HCT116 (cell line): Measurements from ENCODE around the gene EEF1A2. TPM values are rescaled to one million over a fixed set of nuclear protein-coding genes. Genes with fewer than 3 reads are reported as not detected.

Experiments used
- ATAC-seq: fragments of 200-7000 bp; cut with Tn5 transposase; 2 replicates; pipeline ENCODE4 v1.9.1; 2020; ENCODE audit warnings: mild to moderate bottlenecking, moderate library complexity
- BruUV-seq: library from RNA; stranded (reverse); fragments of 400-500 nt; replicated peaks from 2 replicates; lab custom pipeline; 2021; lab: Mats Ljungman, UMichigan
- CTCF ChIA-PET: fragments of 300-600 bp; sonication (Branson Sonifier 250); formaldehyde crosslinking; loops from one replicate; lab custom pipeline; 2021; ENCODE audit warnings: antibody characterized with exemption; lab: Charles Lee
- POLR2A ChIA-PET: fragments of 300-600, 350-600 bp; sonication (Branson Sonifier 250); formaldehyde crosslinking; loops from one replicate; lab custom pipeline; 2021; ENCODE audit warnings: antibody characterized with exemption; lab: Charles Lee
- RAD21 ChIA-PET, 2 experiments: fragments of 300-600 bp; sonication (Branson Sonifier 250); formaldehyde crosslinking; loops; one replicate each; lab custom pipeline; 2023; ENCODE audit warnings: low total read pairs in 2 of 2; ENCODE audit not compliant: uncharacterized antibody in 2 of 2, unreplicated experiment in 2 of 2, low non-redundant PET in 1 of 2; lab: Charles Lee
- DNase-seq: peaks from one replicate; pipeline ENCODE4 v3.0.0-alpha.2; 2010; ENCODE audit warnings: low read depth, low spot score
- H2AFZ ChIP-seq: fragments of 200-600 bp; shearing (Covaris generic), sonication (generic); 2 replicates; pipeline ENCODE4 v1.6.1; 2017; ENCODE audit warnings: low read depth, mixed run types, mixed read lengths, antibody characterized with exemption, low read length; ENCODE audit not compliant: poor library complexity, severe bottlenecking
- H3K27ac ChIP-seq: 2 replicates; pipeline ENCODE4 v1.5.1; 2012; ENCODE audit warnings: low read depth, low read length
- H3K27me3 ChIP-seq: fragments of 200-600 bp; sonication (generic); 2 replicates; pipeline ENCODE4 v1.6.1; 2016; ENCODE audit warnings: mixed run types, low read length, mixed read lengths; ENCODE audit not compliant: insufficient read depth
- H3K36me3 ChIP-seq, 2 experiments: fragments of 200-500 bp in 1 of 2; fragments of 200-600 bp in 1 of 2; sonication (Bioruptor generic) in 1 of 2; sonication (generic) in 1 of 2; 2 replicates each; pipeline versions ENCODE4 v1.5.1 to v1.6.1; 2014 to 2016; ENCODE audit warnings: low read length in 2 of 2, inconsistent platforms in 1 of 2, mixed read lengths in 1 of 2, mixed run types in 1 of 2; ENCODE audit not compliant: insufficient read depth in 2 of 2, control insufficient read depth in 1 of 2
- H3K4me1 ChIP-seq, 2 experiments: fragments of 200-600 bp in 1 of 2; sonication (generic) in 1 of 2; 2 replicates each; pipeline versions ENCODE4 v1.5.1 to v1.6.1; 2012 to 2017; ENCODE audit warnings: low read length in 2 of 2, inconsistent platforms in 1 of 2, mild to moderate bottlenecking in 1 of 2, mixed read lengths in 1 of 2, mixed run types in 1 of 2, moderate library complexity in 1 of 2; ENCODE audit not compliant: insufficient read depth in 2 of 2, control insufficient read depth in 1 of 2
- H3K4me2 ChIP-seq: fragments of 200-600 bp; sonication (generic); 2 replicates; pipeline ENCODE4 v1.6.1; 2017; ENCODE audit warnings: mixed run types, low read length, mixed read lengths
- H3K4me3 ChIP-seq, 2 experiments: fragments of 200-600 bp in 1 of 2; sonication (generic) in 1 of 2; replicated peaks in 1 of 2; 2 replicates each; pipeline ENCODE4 v1.5.1; 2011 to 2016; ENCODE audit warnings: low read length in 2 of 2, control low read depth in 1 of 2, low read depth in 1 of 2, mild to moderate bottlenecking in 1 of 2, mixed read lengths in 1 of 2, mixed run types in 1 of 2
- H3K79me2 ChIP-seq: fragments of 200-600 bp; sonication (generic); 2 replicates; pipeline ENCODE4 v1.6.1; 2017; ENCODE audit warnings: mild to moderate bottlenecking, mixed run types, low read length, moderate library complexity, mixed read lengths; ENCODE audit not compliant: insufficient read depth
- H3K9ac ChIP-seq: fragments of 200-600 bp; sonication (generic); 2 replicates; pipeline ENCODE4 v1.6.1; 2016; ENCODE audit warnings: low read length, mixed read lengths
- H3K9me2 ChIP-seq: fragments of 200-600 bp; sonication (generic), shearing (Covaris generic); 2 replicates; pipeline ENCODE4 v1.6.1; 2017; ENCODE audit warnings: mixed run types, mild to moderate bottlenecking, moderate library complexity; ENCODE audit not compliant: insufficient read depth
- H3K9me3 ChIP-seq, 2 experiments: fragments of 200-500 bp in 1 of 2; fragments of 200-600 bp in 1 of 2; sonication (Bioruptor generic) in 1 of 2; sonication (generic) in 1 of 2; 2 replicates each; pipeline ENCODE4 v1.6.1; 2014 to 2017; ENCODE audit warnings: low read length in 2 of 2, mixed read lengths in 2 of 2, inconsistent platforms in 1 of 2, low read depth in 1 of 2, mild to moderate bottlenecking in 1 of 2, mixed run types in 1 of 2, moderate library complexity in 1 of 2; ENCODE audit not compliant: control insufficient read depth in 1 of 2, insufficient read depth in 1 of 2
- H4K20me1 ChIP-seq: fragments of 200-600 bp; sonication (generic), shearing (Covaris generic); 2 replicates; pipeline ENCODE4 v1.6.1; 2017; ENCODE audit warnings: mixed run types, mild to moderate bottlenecking, moderate library complexity; ENCODE audit not compliant: insufficient read depth
- CBX3 ChIP-seq: IDR thresholded peaks from 2 replicates; pipeline ENCODE4 v1.6.1; 2012; ENCODE audit warnings: low read depth
- CEBPB ChIP-seq: IDR thresholded peaks from 2 replicates; pipeline ENCODE4 v1.6.1; 2012; ENCODE audit warnings: low read depth
- EGR1 ChIP-seq: IDR thresholded peaks from 2 replicates; pipeline ENCODE4 v1.6.1; 2012; ENCODE audit warnings: low read depth
- EZH2 ChIP-seq: fragments of 200-600 bp; sonication (generic); IDR thresholded peaks from 2 replicates; pipeline ENCODE4 v1.6.1; 2017; ENCODE audit warnings: antibody characterized with exemption, mixed run types
- JUND ChIP-seq: IDR thresholded peaks from 2 replicates; pipeline ENCODE4 v1.6.1; 2012
- MAX ChIP-seq: IDR thresholded peaks from 2 replicates; pipeline ENCODE4 v1.6.1; 2012
- POLR2A ChIP-seq: IDR thresholded peaks from 2 replicates; pipeline ENCODE4 v1.7.0; 2011; ENCODE audit warnings: borderline replicate concordance; ENCODE audit not compliant: insufficient read depth, insufficient read length; ENCODE audit errors: extremely low read depth
- POLR2AphosphoS5 ChIP-seq: IDR thresholded peaks from 2 replicates; pipeline ENCODE4 v1.6.1; 2011; ENCODE audit warnings: mild to moderate bottlenecking, low read depth, low read length, moderate library complexity
- RAD21 ChIP-seq: IDR thresholded peaks from 2 replicates; pipeline ENCODE4 v1.6.1; 2012; ENCODE audit warnings: low read depth, mild to moderate bottlenecking
- SIN3A ChIP-seq: IDR thresholded peaks from 2 replicates; pipeline ENCODE4 v1.6.1; 2012; ENCODE audit warnings: low read depth
- SP1 ChIP-seq: IDR thresholded peaks from 2 replicates; pipeline ENCODE4 v1.6.1; 2012; ENCODE audit warnings: low read depth
- SRF ChIP-seq: IDR thresholded peaks from 2 replicates; pipeline ENCODE4 v1.6.1; 2012; ENCODE audit warnings: low read depth
- YY1 ChIP-seq: IDR thresholded peaks from 2 replicates; pipeline ENCODE4 v1.6.1; 2011; ENCODE audit warnings: low read length, low read depth, moderate library complexity, mild to moderate bottlenecking; ENCODE audit not compliant: insufficient replicate concordance; ENCODE audit errors: extremely low read depth
- ZNF274 ChIP-seq: fragments of 200-500 bp; sonication (Bioruptor generic); IDR thresholded peaks from 2 replicates; pipeline ENCODE4 v1.6.1; 2014; ENCODE audit warnings: mild to moderate bottlenecking, low read depth, low read length, inconsistent platforms
- intact Hi-C: fragments of 100-400 bp; cut with micrococcal nuclease; formaldehyde crosslinking; loops from 2 replicates; pipeline ENCODE4 v1.10.0; 2022
- total RNA-seq: library from RNA; stranded (reverse); gene quantifications from one replicate; pipeline ENCODE4 v1.2.1, GENCODE V29; 2021; ENCODE audit not compliant: unreplicated experiment
- TF ChIP-seq, protein P1 (sequence below): IDR thresholded peaks from 2 replicates; pipeline ENCODE4 v1.6.1; 2012; ENCODE audit warnings: low read depth

Gene EEF1A2
- total RNA-seq, 1 experiment from 2014 or later = 454 TPM

GRCh38 chr20:63500151-63500901 is 1.4 kb upstream of the EEF1A2 start:
- H3K4me1 ChIP-seq = peaks cover 23 to 43% of the 10 kb centered on the region in 2 experiments
- intact Hi-C loops = no loop called here
- no peak overlapping the region for H3K9ac ChIP-seq
- H3K9me3 ChIP-seq = no peaks in the 10 kb centered on the region; a peak in 1 of 4 replicates
- CTCF ChIA-PET = interaction anchor here (1.0 kb wide), 1 partner anchor 38 kb away, joined by 3 read pairs; no protein-coding TSS in a partner anchor
- no TSS peak for BruUV-seq
- no peak overlapping the region for H2AFZ ChIP-seq
- DNase-seq = no peak
- TF ChIP-seq SP1 = no peak
- TF ChIP-seq EGR1 = no peak
- no peak for TF ChIP-seq EZH2
- TF ChIP-seq SIN3A = no peak
- peaks cover 33% of the 10 kb centered on the region for H3K79me2 ChIP-seq
- no peaks in the 10 kb centered on the region for H3K27me3 ChIP-seq
- H3K4me3 ChIP-seq = no peak overlapping the region
- no peaks in the 10 kb centered on the region for H4K20me1 ChIP-seq
- peak overlapping the region; percentile 95; the same call in 1 of the 2 replicates for H3K4me2 ChIP-seq
- POLR2A ChIA-PET = no interaction called here
- peaks cover 2 to 18% of the 10 kb centered on the region in 2 experiments; a peak in 1 of 4 replicates for H3K36me3 ChIP-seq
- RAD21 ChIA-PET = no interaction called here
- no peaks in the 10 kb centered on the region for H3K9me2 ChIP-seq
- peak overlapping the region; percentile 15; the same call in 1 of the 2 replicates for H3K27ac ChIP-seq
- no peak for ATAC-seq

GRCh38 chr20:63499338-63499969 is 571 bp upstream of the EEF1A2 start:
- POLR2A ChIA-PET = no interaction called here
- Histone ChIP-seq H3K4me2 (peak overlapping the region; percentile 95), H3K27me3 (no peaks in the 10 kb centered on the region), H3K4me3 (peak overlapping the region; percentile 52 to 84), H4K20me1 (no peaks in the 10 kb centered on the region), H3K79me2 (peaks cover 41% of the 10 kb centered on the region), H3K36me3 (peaks cover 8 to 26% of the 10 kb centered on the region in 2 experiments; a peak in 3 of 4 replicates), H3K9ac (peak overlapping the region; percentile 78), H2AFZ (no peak overlapping the region), H3K9me2 (no peaks in the 10 kb centered on the region), H3K9me3 (no peaks in the 10 kb centered on the region), H3K4me1 (peaks cover 23 to 43% of the 10 kb centered on the region in 2 experiments), H3K27ac (peak overlapping the region; percentile 85)
- DNase-seq = no peak
- intact Hi-C loops = no loop called here
- CTCF ChIA-PET = interaction anchor here (1.0 kb wide), 1 partner anchor 38 kb away, joined by 3 read pairs; no protein-coding TSS in a partner anchor
- peak; percentile 16 for ATAC-seq
- RAD21 ChIA-PET = no interaction called here
- no TSS peak for BruUV-seq
- TF ChIP-seq RAD21 (no peak), CEBPB (no peak), POLR2A (no peak), POLR2AphosphoS5 (no peak), CBX3 (no peak), SRF (no peak), EGR1 (no peak), SP1 (no peak), JUND (no peak), SIN3A (no peak), ZNF274 (no peak), YY1 (no peak), MAX (no peak)
- TF ChIP-seq, protein P1, sequence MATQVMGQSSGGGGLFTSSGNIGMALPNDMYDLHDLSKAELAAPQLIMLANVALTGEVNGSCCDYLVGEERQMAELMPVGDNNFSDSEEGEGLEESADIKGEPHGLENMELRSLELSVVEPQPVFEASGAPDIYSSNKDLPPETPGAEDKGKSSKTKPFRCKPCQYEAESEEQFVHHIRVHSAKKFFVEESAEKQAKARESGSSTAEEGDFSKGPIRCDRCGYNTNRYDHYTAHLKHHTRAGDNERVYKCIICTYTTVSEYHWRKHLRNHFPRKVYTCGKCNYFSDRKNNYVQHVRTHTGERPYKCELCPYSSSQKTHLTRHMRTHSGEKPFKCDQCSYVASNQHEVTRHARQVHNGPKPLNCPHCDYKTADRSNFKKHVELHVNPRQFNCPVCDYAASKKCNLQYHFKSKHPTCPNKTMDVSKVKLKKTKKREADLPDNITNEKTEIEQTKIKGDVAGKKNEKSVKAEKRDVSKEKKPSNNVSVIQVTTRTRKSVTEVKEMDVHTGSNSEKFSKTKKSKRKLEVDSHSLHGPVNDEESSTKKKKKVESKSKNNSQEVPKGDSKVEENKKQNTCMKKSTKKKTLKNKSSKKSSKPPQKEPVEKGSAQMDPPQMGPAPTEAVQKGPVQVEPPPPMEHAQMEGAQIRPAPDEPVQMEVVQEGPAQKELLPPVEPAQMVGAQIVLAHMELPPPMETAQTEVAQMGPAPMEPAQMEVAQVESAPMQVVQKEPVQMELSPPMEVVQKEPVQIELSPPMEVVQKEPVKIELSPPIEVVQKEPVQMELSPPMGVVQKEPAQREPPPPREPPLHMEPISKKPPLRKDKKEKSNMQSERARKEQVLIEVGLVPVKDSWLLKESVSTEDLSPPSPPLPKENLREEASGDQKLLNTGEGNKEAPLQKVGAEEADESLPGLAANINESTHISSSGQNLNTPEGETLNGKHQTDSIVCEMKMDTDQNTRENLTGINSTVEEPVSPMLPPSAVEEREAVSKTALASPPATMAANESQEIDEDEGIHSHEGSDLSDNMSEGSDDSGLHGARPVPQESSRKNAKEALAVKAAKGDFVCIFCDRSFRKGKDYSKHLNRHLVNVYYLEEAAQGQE = no peak
